ENCODE results near the gene MPST.

GRCh38 chr22:37069319-37069718 is 49.8 kb downstream of the MPST start:
- no peak for TF ChIP-seq POLR2A (IDR thresholded peaks at IDR 0.05)
- TF ChIP-seq CTCF (IDR thresholded peaks at IDR 0.05) = no peak
- no peak for TF ChIP-seq EP300 (IDR thresholded peaks at IDR 0.05)
